MM.1S (cell line): ENCODE results near the gene KLF6.

ENCODE experiments used
- DNase-seq: peaks from one replicate; pipeline ENCODE4 v3.0.0-alpha.2; 2015
- H2AFZ ChIP-seq: fragments of 300-600 bp; sonication (generic); 2 replicates; pipeline ENCODE4 v1.6.0; 2016; ENCODE audit warnings: antibody characterized with exemption, low read length
- H3F3A ChIP-seq: fragments of 300-600 bp; sonication (generic); 2 replicates; pipeline ENCODE4 v1.6.1; 2016; ENCODE audit warnings: mild to moderate bottlenecking, antibody characterized with exemption, low read length, moderate library complexity, mixed read lengths; ENCODE audit not compliant: insufficient read depth
- H3K27ac ChIP-seq: fragments of 300-600 bp; sonication (generic); 2 replicates; pipeline ENCODE4 v1.5.1; 2016; ENCODE audit warnings: mild to moderate bottlenecking, low read length
- H3K27me3 ChIP-seq: fragments of 300-600 bp; sonication (generic); replicated peaks from 2 replicates; pipeline ENCODE4 v1.6.0; 2016; ENCODE audit warnings: low read length; ENCODE audit not compliant: insufficient read depth
- H3K36me3 ChIP-seq: fragments of 300-600 bp; sonication (generic); replicated peaks from 2 replicates; pipeline ENCODE4 v1.6.1; 2016; ENCODE audit warnings: mild to moderate bottlenecking, low read length, mixed read lengths; ENCODE audit not compliant: insufficient read depth
- H3K4me1 ChIP-seq: fragments of 300-600 bp; sonication (generic); 2 replicates; pipeline ENCODE4 v1.6.1; 2016; ENCODE audit warnings: low read length, mixed read lengths
- H3K4me2 ChIP-seq: fragments of 300-600 bp; sonication (generic); 2 replicates; pipeline ENCODE4 v1.6.0; 2016; ENCODE audit warnings: low read depth, low read length
- H3K4me3 ChIP-seq: fragments of 300-600 bp; sonication (generic); 2 replicates; pipeline ENCODE4 v1.5.1; 2016; ENCODE audit warnings: low read length, mixed read lengths
- H3K79me2 ChIP-seq: fragments of 300-600 bp; sonication (generic); 2 replicates; pipeline ENCODE4 v1.6.1; 2016; ENCODE audit warnings: mixed run types, low read length, mixed read lengths
- H3K9ac ChIP-seq: fragments of 300-600 bp; sonication (generic); 2 replicates; pipeline ENCODE4 v1.6.1; 2016; ENCODE audit warnings: low read length, mixed read lengths
- H3K9me2 ChIP-seq: fragments of 300-600 bp; sonication (generic); replicated peaks from 2 replicates; pipeline ENCODE4 v1.6.1; 2016; ENCODE audit warnings: mild to moderate bottlenecking, low read length, mixed read lengths; ENCODE audit not compliant: insufficient read depth
- H3K9me3 ChIP-seq: fragments of 300-600 bp; sonication (generic); replicated peaks from 2 replicates; pipeline ENCODE4 v1.6.1; 2016; ENCODE audit warnings: mild to moderate bottlenecking, low read length, mixed read lengths; ENCODE audit not compliant: insufficient read depth
- H4K20me1 ChIP-seq: fragments of 300-600 bp; sonication (generic); 2 replicates; pipeline ENCODE4 v1.6.1; 2016; ENCODE audit warnings: mild to moderate bottlenecking, low read length, moderate library complexity, mixed read lengths; ENCODE audit not compliant: insufficient read depth
- CTCF ChIP-seq: fragments of 300-600 bp; sonication (generic); IDR thresholded peaks from 2 replicates; pipeline ENCODE4 v1.5.1; 2016; ENCODE audit warnings: antibody characterized with exemption, low read length, mixed read lengths
- EZH2 ChIP-seq: fragments of 300-600 bp; sonication (generic); optimal IDR thresholded peaks from 2 replicates; pipeline ENCODE3; 2017; ENCODE audit warnings: low read depth, mild to moderate bottlenecking, antibody characterized with exemption, low read length, mixed read lengths
- EZH2phosphoT487 ChIP-seq: fragments of 300-600 bp; sonication (generic); IDR thresholded peaks from 2 replicates; pipeline ENCODE4 v1.6.1; 2018; ENCODE audit warnings: antibody characterized with exemption, low read length

Gene KLF6

GRCh38 chr10:3791974-3792633 lies 7.1 kb upstream of the KLF6 start:
- H3K27me3 ChIP-seq: no peaks in the 10 kb centered on the region
- no peaks in the 10 kb centered on the region for H4K20me1 ChIP-seq
- no peaks in the 10 kb centered on the region for H3K4me1 ChIP-seq
- no peak overlapping the region for H3K4me3 ChIP-seq
- H3K27ac ChIP-seq: no peak overlapping the region
- no peak overlapping the region for H3K9ac ChIP-seq
- no peaks in the 10 kb centered on the region for H3K79me2 ChIP-seq
- H3F3A ChIP-seq: no peaks in the 10 kb centered on the region
- H2AFZ ChIP-seq: no peak overlapping the region
- H3K36me3 ChIP-seq: no peaks in the 10 kb centered on the region
- no peak overlapping the region for H3K4me2 ChIP-seq
- H3K9me2 ChIP-seq: no peaks in the 10 kb centered on the region
- no peaks in the 10 kb centered on the region for H3K9me3 ChIP-seq
- TF ChIP-seq EZH2phosphoT487: no peak
- no peak for TF ChIP-seq EZH2
- TF ChIP-seq CTCF: no peak
- DNase-seq: no peak

GRCh38 chr10:3790858-3791257 lies 5.8 kb upstream of the KLF6 start:
- H3K27ac ChIP-seq: no peak overlapping the region
- H3K36me3 ChIP-seq: no peaks in the 10 kb centered on the region
- H3K4me3 ChIP-seq: no peak overlapping the region
- no peak for TF ChIP-seq CTCF
- no peak for TF ChIP-seq EZH2phosphoT487
- no peak for TF ChIP-seq EZH2
- peaks cover 1% of the 10 kb centered on the region for H3K79me2 ChIP-seq
- no peaks in the 10 kb centered on the region for H4K20me1 ChIP-seq
- no peak overlapping the region for H2AFZ ChIP-seq
- no peak for DNase-seq
- H3K9ac ChIP-seq: no peak overlapping the region
- H3K9me3 ChIP-seq: no peaks in the 10 kb centered on the region
- H3K9me2 ChIP-seq: no peaks in the 10 kb centered on the region
- no peak overlapping the region for H3K4me2 ChIP-seq
- H3K27me3 ChIP-seq: no peaks in the 10 kb centered on the region
- H3F3A ChIP-seq: peaks cover 5% of the 10 kb centered on the region; the same call in 1 of the 2 replicates
- no peaks in the 10 kb centered on the region for H3K4me1 ChIP-seq

GRCh38 chr10:3790272-3790671 lies 5.3 kb upstream of the KLF6 start:
- no peak overlapping the region for H3K27ac ChIP-seq
- H3F3A ChIP-seq: peaks cover 5% of the 10 kb centered on the region; the same call in 1 of the 2 replicates

More at GRCh38 chr10:3790272-3790671, 5.3 kb upstream of the KLF6 start:
- H3K9me2 ChIP-seq: no peaks in the 10 kb centered on the region
- H3K27me3 ChIP-seq: no peaks in the 10 kb centered on the region
- no peak overlapping the region for H3K9ac ChIP-seq
- no peak overlapping the region for H3K4me3 ChIP-seq
- DNase-seq: no peak
- no peak for TF ChIP-seq CTCF
- no peak overlapping the region for H3K4me2 ChIP-seq
- H3K9me3 ChIP-seq: no peaks in the 10 kb centered on the region
- no peak overlapping the region for H2AFZ ChIP-seq
- H4K20me1 ChIP-seq: no peaks in the 10 kb centered on the region
- no peaks in the 10 kb centered on the region for H3K4me1 ChIP-seq
- H3K79me2 ChIP-seq: peaks cover 4% of the 10 kb centered on the region
- H3K36me3 ChIP-seq: no peaks in the 10 kb centered on the region
